Measurements from ENCODE around the gene ZBTB25.

DNA sequence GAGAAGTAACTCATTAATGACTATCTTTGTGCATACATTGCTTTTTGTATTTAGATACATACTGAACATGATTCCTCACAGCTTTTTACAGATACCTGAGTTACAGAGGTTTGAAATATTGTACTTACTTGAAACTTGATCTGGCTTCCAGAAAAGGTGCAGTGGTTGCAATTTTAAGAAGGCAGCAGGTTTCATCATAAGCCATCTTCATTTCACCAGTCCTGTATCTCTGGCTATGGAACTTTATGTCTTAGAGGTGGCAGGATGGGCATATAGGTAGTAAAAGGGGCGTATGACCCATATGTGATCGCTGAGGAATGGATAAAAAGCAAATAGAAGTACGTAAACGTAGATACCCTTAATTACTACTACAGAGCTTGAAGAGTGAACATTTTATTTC lies 14.6 kb upstream of the ZBTB25 start:
- TF ChIP-seq CTCF (IDR thresholded peaks at IDR 0.05) (no peak), POLR2A (IDR thresholded peaks at IDR 0.05) (no peak)

Measured in adrenal gland (tissue), 5 donors.